ENCODE results near the gene SLC6A20. TPM values are rescaled to one million over a fixed set of nuclear protein-coding genes. Genes with fewer than 3 reads are reported as not detected.

Gene SLC6A20
- total RNA-seq, 2 donors from 2014 or later: not detected

GRCh38 chr3:45807681-45808540 lies 11.6 kb upstream of the SLC6A20 start:
- no peak for DNase-seq (ENCODE audit: low spot score)
- Histone ChIP-seq H3K4me3 (no peak overlapping the region), H3K27me3 (no peaks in the 10 kb centered on the region), H3K9me3 (no peaks in the 10 kb centered on the region), H3K27ac (peak overlapping the region in 1 of 2 donors; percentile 30), H3K36me3 (no peaks in the 10 kb centered on the region), H3K4me1 (no peaks in the 10 kb centered on the region)
- TF ChIP-seq CTCF (IDR thresholded peaks at IDR 0.05): no peak

GRCh38 chr3:45807133-45807532 lies 10.8 kb upstream of the SLC6A20 start:
- Histone ChIP-seq H3K36me3 (no peaks in the 10 kb centered on the region), H3K4me1 (no peaks in the 10 kb centered on the region), H3K9me3 (no peaks in the 10 kb centered on the region), H3K4me3 (no peak overlapping the region), H3K27ac (peak overlapping the region in 1 of 2 donors; percentile 30), H3K27me3 (no peaks in the 10 kb centered on the region)
- TF ChIP-seq CTCF (IDR thresholded peaks at IDR 0.05): no peak
- no peak for DNase-seq (ENCODE audit: low spot score)

- Histone ChIP-seq H3K4me1 (no peaks in the 10 kb centered on the region), H3K36me3 (no peaks in the 10 kb centered on the region), H3K27ac (no peak overlapping the region), H3K9me3 (no peaks in the 10 kb centered on the region), H3K4me3 (no peak overlapping the region), H3K27me3 (no peaks in the 10 kb centered on the region)
- DNase-seq (ENCODE audit: low spot score): no peak
- TF ChIP-seq CTCF (IDR thresholded peaks at IDR 0.05): no peak
Observed at GRCh38 chr3:45806072-45806471, 9.7 kb upstream of the SLC6A20 start.

GRCh38 chr3:45803252-45803935 lies 7.1 kb upstream of the SLC6A20 start:
- no peaks in the 10 kb centered on the region for H3K4me1 ChIP-seq

GRCh38 chr3:45802146-45802545 lies 5.8 kb upstream of the SLC6A20 start:
- no peak overlapping the region for H3K27ac ChIP-seq
- H3K4me1 ChIP-seq: no peaks in the 10 kb centered on the region
- no peak for DNase-seq (ENCODE audit: low spot score)
- no peak overlapping the region for H3K4me3 ChIP-seq
- no peaks in the 10 kb centered on the region for H3K27me3 ChIP-seq
- H3K9me3 ChIP-seq: no peaks in the 10 kb centered on the region
- TF ChIP-seq CTCF (IDR thresholded peaks at IDR 0.05): no peak
- H3K36me3 ChIP-seq: no peaks in the 10 kb centered on the region

More at GRCh38 chr3:45803252-45803935, 7.1 kb upstream of the SLC6A20 start:
- Histone ChIP-seq H3K4me3 (no peak overlapping the region), H3K9me3 (no peaks in the 10 kb centered on the region), H3K27ac (no peak overlapping the region), H3K27me3 (no peaks in the 10 kb centered on the region), H3K36me3 (no peaks in the 10 kb centered on the region)
- no peak for TF ChIP-seq CTCF (IDR thresholded peaks at IDR 0.05)
- no peak for DNase-seq (ENCODE audit: low spot score)
